GM12878 (cell line): ENCODE data around the gene EXOC3L1. TPM values are rescaled to one million over a fixed set of nuclear protein-coding genes. Genes with fewer than 3 reads are reported as not detected.

Experiments
- ATAC-seq: fragments of 200-7000 bp; cut with Tn5 transposase; 3 replicates; pipeline ENCODE4 v1.9.1; 2020; ENCODE audit warnings: mild to moderate bottlenecking, moderate library complexity
- BruUV-seq: library from RNA; stranded (reverse); fragments of 400-500 nt; replicated peaks from 2 replicates; lab custom pipeline; 2021; lab: Mats Ljungman, UMichigan
- CTCF ChIA-PET: fragments of 300-600 bp; sonication (Branson Sonifier 250); formaldehyde crosslinking; extraction: SDS; loops from one replicate; lab custom pipeline; 2021; ENCODE audit warnings: inconsistent platforms; lab: Yijun Ruan, JAX
- POLR2A ChIA-PET: fragments of 350-600 bp; formaldehyde crosslinking; extraction: SDS; loops from one replicate; lab custom pipeline; 2021; ENCODE audit warnings: inconsistent platforms; lab: Charles Lee
- RAD21 ChIA-PET: fragments of 300-600 bp; sonication (Branson Sonifier 250); formaldehyde crosslinking; loops from one replicate; lab custom pipeline; 2023; ENCODE audit warnings: antibody characterized with exemption; ENCODE audit not compliant: unreplicated experiment; lab: Charles Lee
- SMC1A ChIA-PET: fragments of 300-600 bp; sonication (Branson Sonifier 250); formaldehyde crosslinking; loops from one replicate; lab custom pipeline; 2023; ENCODE audit not compliant: unreplicated experiment, uncharacterized antibody; lab: Charles Lee
- DNase-seq: peaks from one replicate; pipeline ENCODE4 v3.0.0-alpha.2; 2011; ENCODE audit warnings: low read depth, low spot score
- FAIRE-seq: peaks from 3 replicates; lab custom pipeline; 2011; peaks lifted over from hg19 to GRCh38; lab: Jason Lieb, UNC
- H2AFZ ChIP-seq: 2 replicates; pipeline ENCODE4 v1.6.0; 2011; ENCODE audit warnings: low read depth, low read length, control low read depth; ENCODE audit not compliant: control insufficient read depth
- H3K27ac ChIP-seq: 2 replicates; pipeline ENCODE4 v1.5.1; 2011; ENCODE audit warnings: control low read depth; ENCODE audit not compliant: control insufficient read depth, insufficient read depth
- H3K27me3 ChIP-seq, 2 experiments: replicated peaks in 1 of 2; 2 replicates each; pipeline versions ENCODE4 v1.6.0 to v1.6.1; 2011; ENCODE audit warnings: low read length in 1 of 2; ENCODE audit not compliant: control insufficient read depth in 2 of 2, insufficient read depth in 2 of 2
- H3K36me3 ChIP-seq, 2 experiments: 2 replicates each; pipeline ENCODE4 v1.5.1; 2011; ENCODE audit warnings: low read length in 1 of 2; ENCODE audit not compliant: control insufficient read depth in 2 of 2, insufficient read depth in 2 of 2
- H3K4me1 ChIP-seq: 2 replicates; pipeline ENCODE4 v1.6.1; 2011; ENCODE audit warnings: mild to moderate bottlenecking, low read length, moderate library complexity, mixed read lengths; ENCODE audit not compliant: control insufficient read depth, insufficient read depth
- H3K4me2 ChIP-seq: 2 replicates; pipeline ENCODE4 v1.6.0; 2011; ENCODE audit warnings: control low read depth; ENCODE audit not compliant: control insufficient read depth, insufficient read depth
- H3K4me3 ChIP-seq: fragments of 200-600 bp; sonication (generic); 2 replicates; pipeline ENCODE4 v1.5.1; 2016
- H3K79me2 ChIP-seq: 2 replicates; pipeline ENCODE4 v1.6.0; 2011; ENCODE audit warnings: low read length; ENCODE audit not compliant: control insufficient read depth, insufficient read depth
- H3K9ac ChIP-seq: 2 replicates; pipeline ENCODE4 v1.8.0; 2011; ENCODE audit warnings: low read length, control low read depth, mixed read lengths; ENCODE audit not compliant: control insufficient read depth, insufficient read depth
- H3K9me3 ChIP-seq: replicated peaks from 3 replicates; pipeline ENCODE4 v1.5.1; 2011; ENCODE audit warnings: mild to moderate bottlenecking, low read length; ENCODE audit not compliant: control insufficient read depth, insufficient read depth
- H4K20me1 ChIP-seq: 2 replicates; pipeline ENCODE4 v1.6.0; 2011; ENCODE audit not compliant: control insufficient read depth, insufficient read depth
- HDGF ChIP-seq: fragments of 450-650 bp; IDR thresholded peaks from 2 replicates; pipeline ENCODE4 v1.6.1; 2016; ENCODE audit warnings: antibody characterized with exemption
- RAD21 ChIP-seq: IDR thresholded peaks from 2 replicates; pipeline ENCODE4 v1.6.1; 2011; ENCODE audit warnings: mild to moderate bottlenecking, low read depth, low read length, moderate library complexity; ENCODE audit not compliant: insufficient read depth
- RELB ChIP-seq: fragments of 450-650 bp; IDR thresholded peaks from 2 replicates; pipeline ENCODE4 v1.6.1; 2017; ENCODE audit warnings: low read depth, mild to moderate bottlenecking, moderate library complexity
- SIN3A ChIP-seq: IDR thresholded peaks from 2 replicates; pipeline ENCODE4 v1.6.1; 2012; ENCODE audit warnings: low read depth, low read length, improper control_type of control experiment
- SIX5 ChIP-seq: IDR thresholded peaks from 2 replicates; pipeline ENCODE4 v1.6.1; 2011; ENCODE audit warnings: mild to moderate bottlenecking, low read depth, low read length, moderate library complexity; ENCODE audit not compliant: severe bottlenecking
- SPI1 ChIP-seq: IDR thresholded peaks from 2 replicates; pipeline ENCODE4 v1.6.1; 2011; ENCODE audit warnings: low read depth, mild to moderate bottlenecking, low read length, moderate library complexity, borderline replicate concordance; ENCODE audit not compliant: insufficient read depth
- ZNF622 ChIP-seq: fragments of 450-650 bp; IDR thresholded peaks from 2 replicates; pipeline ENCODE4 v1.6.1; 2017; ENCODE audit warnings: mild to moderate bottlenecking, inconsistent platforms
- WGBS: methylation state at CpG from one replicate; pipeline ENCODE4 v1.1.6; 2016; ENCODE audit warnings: low lambda C conversion rate; ENCODE audit not compliant: insufficient replicate concordance, insufficient coverage; ENCODE audit errors: missing lambda C conversion rate; 5-methylcytosine and 5-hydroxymethylcytosine counted together
- in situ Hi-C: fragments of 300-500 bp; cut with MboI; formaldehyde crosslinking; loops from 9 replicates; pipeline ENCODE4 v1.14.3; 2018; ENCODE audit warnings: mixed read lengths
- intact Hi-C: fragments of 100-400 bp; cut with micrococcal nuclease; formaldehyde crosslinking; loops from one replicate; pipeline ENCODE4 v1.14.2; 2022; ENCODE audit not compliant: unreplicated experiment
- polyA plus RNA-seq, 11 experiments: library from polyadenylated mRNA; depleted of rRNA in 4 of 11; unstranded in 6 of 11; stranded (reverse) in 5 of 11; fragments of >200 nt; fragmentation: Nextera tagmentation in 4 of 11; fragmentation: Illumina TruSeq in 1 of 11; extraction: Ambion mirVana in 4 of 11; extraction: Trizol in 1 of 11; gene quantifications; 1 replicate in 1 of 11; 2 replicates in 10 of 11; pipeline versions ENCODE4 v1.2.1 to v1.2.3, GENCODE V29; 2011 to 2016; ENCODE audit warnings: inconsistent platforms in 2 of 11, missing spikeins in 2 of 11, low read depth in 1 of 11
- total RNA-seq, 4 experiments: library from RNA; depleted of rRNA in 3 of 4; stranded (reverse); fragments of >200 nt in 3 of 4; fragmentation: Illumina TruSeq in 1 of 4; extraction: Trizol in 1 of 4; gene quantifications; 2 replicates each; pipeline versions ENCODE4 v1.2.1 to v1.2.3, GENCODE V29; 2013 to 2021
- TF ChIP-seq, protein P1 (sequence below): fragments of 450-650 bp; formaldehyde crosslinking; IDR thresholded peaks from 2 replicates; pipeline ENCODE4 v1.4.0; 2020; ENCODE audit warnings: mild to moderate bottlenecking, moderate library complexity

Gene EXOC3L1
- total and polyA plus RNA-seq, 10 of the 15 experiments (the other 5 are each of a cell fraction or from before 2014, with no cell fraction given): 0.07 to 0.42 TPM; not detected in 8

GRCh38 chr16:67213197-67214019 is 23.5 kb upstream of the EXOC3L1 start:
- intact Hi-C loops (no loop called here), in situ Hi-C loops (no loop called here)
- no peak overlapping the region for H3K4me3 ChIP-seq
- ChIA-PET SMC1A (interaction anchor here (1.3 kb wide), 1 partner anchor 16 kb away, joined by 3 read pairs; no protein-coding TSS in a partner anchor), CTCF (no interaction called here), POLR2A (no interaction called here), RAD21 (no interaction called here)
- FAIRE-seq (no peak), ATAC-seq (no peak), DNase-seq (no peak)
- no peak for TF ChIP-seq SIX5
- TF ChIP-seq RAD21: no peak
- no peak for TF ChIP-seq SIN3A
- no peak for TF ChIP-seq RELB
- TF ChIP-seq, protein P1, sequence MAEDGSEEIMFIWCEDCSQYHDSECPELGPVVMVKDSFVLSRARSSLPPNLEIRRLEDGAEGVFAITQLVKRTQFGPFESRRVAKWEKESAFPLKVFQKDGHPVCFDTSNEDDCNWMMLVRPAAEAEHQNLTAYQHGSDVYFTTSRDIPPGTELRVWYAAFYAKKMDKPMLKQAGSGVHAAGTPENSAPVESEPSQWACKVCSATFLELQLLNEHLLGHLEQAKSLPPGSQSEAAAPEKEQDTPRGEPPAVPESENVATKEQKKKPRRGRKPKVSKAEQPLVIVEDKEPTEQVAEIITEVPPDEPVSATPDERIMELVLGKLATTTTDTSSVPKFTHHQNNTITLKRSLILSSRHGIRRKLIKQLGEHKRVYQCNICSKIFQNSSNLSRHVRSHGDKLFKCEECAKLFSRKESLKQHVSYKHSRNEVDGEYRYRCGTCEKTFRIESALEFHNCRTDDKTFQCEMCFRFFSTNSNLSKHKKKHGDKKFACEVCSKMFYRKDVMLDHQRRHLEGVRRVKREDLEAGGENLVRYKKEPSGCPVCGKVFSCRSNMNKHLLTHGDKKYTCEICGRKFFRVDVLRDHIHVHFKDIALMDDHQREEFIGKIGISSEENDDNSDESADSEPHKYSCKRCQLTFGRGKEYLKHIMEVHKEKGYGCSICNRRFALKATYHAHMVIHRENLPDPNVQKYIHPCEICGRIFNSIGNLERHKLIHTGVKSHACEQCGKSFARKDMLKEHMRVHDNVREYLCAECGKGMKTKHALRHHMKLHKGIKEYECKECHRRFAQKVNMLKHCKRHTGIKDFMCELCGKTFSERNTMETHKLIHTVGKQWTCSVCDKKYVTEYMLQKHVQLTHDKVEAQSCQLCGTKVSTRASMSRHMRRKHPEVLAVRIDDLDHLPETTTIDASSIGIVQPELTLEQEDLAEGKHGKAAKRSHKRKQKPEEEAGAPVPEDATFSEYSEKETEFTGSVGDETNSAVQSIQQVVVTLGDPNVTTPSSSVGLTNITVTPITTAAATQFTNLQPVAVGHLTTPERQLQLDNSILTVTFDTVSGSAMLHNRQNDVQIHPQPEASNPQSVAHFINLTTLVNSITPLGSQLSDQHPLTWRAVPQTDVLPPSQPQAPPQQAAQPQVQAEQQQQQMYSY: no peak
- no peak for TF ChIP-seq SPI1
- TF ChIP-seq ZNF622: no peak
- no peak for TF ChIP-seq HDGF
- no peaks in the 10 kb centered on the region for H4K20me1 ChIP-seq
- no peaks in the 10 kb centered on the region for H3K79me2 ChIP-seq
- H3K9me3 ChIP-seq: no peaks in the 10 kb centered on the region
- WGBS: 23% methylated on average over 8 of the region's 8 CpGs
- no peaks in the 10 kb centered on the region for H3K4me1 ChIP-seq
- H3K9ac ChIP-seq: no peak overlapping the region
- BruUV-seq: no TSS peak
- H3K36me3 ChIP-seq: no peaks in the 10 kb centered on the region
- H3K27ac ChIP-seq: no peak overlapping the region
- no peaks in the 10 kb centered on the region for H3K27me3 ChIP-seq
- H2AFZ ChIP-seq: no peak overlapping the region
- H3K4me2 ChIP-seq: no peak overlapping the region
